ENCODE data around the gene CUX1.
"Not testable (repeated sequence)": the region's sequence is repeated elsewhere in the genome, so short reads cannot be mapped to it uniquely, and the experiment has no call there.

CUX1 gene

GRCh38 chr7:102005933-102006480 lies 188.6 kb downstream of the CUX1 start:
- no peaks in the 10 kb centered on the region for H3K27me3 ChIP-seq (ENCODE audit: insufficient read depth, low read length)
- no peak overlapping the region for H3K27ac ChIP-seq (ENCODE audit: low read depth, low read length)
- H3K79me2 ChIP-seq (ENCODE audit: control insufficient read depth, insufficient read depth, low read length, unreplicated experiment): no peaks in the 10 kb centered on the region
- no peaks in the 10 kb centered on the region for H3K4me1 ChIP-seq (ENCODE audit: control insufficient read depth, insufficient read depth, low read length, unreplicated experiment)
- no peak overlapping the region for H2AFZ ChIP-seq (ENCODE audit: low read length, unreplicated experiment)
- H3K36me3 ChIP-seq (ENCODE audit: insufficient read depth, low read length): no peaks in the 10 kb centered on the region
- H3K4me3 ChIP-seq (ENCODE audit: low read depth, low read length): no peak overlapping the region

- H3K79me2 ChIP-seq (ENCODE audit: control insufficient read depth, insufficient read depth, low read length, unreplicated experiment): no peaks in the 10 kb centered on the region
- H3K27ac ChIP-seq (ENCODE audit: low read depth, low read length): no peak overlapping the region
- no peaks in the 10 kb centered on the region for H3K36me3 ChIP-seq (ENCODE audit: insufficient read depth, low read length)
- no peak overlapping the region for H2AFZ ChIP-seq (ENCODE audit: low read length, unreplicated experiment)
- no peaks in the 10 kb centered on the region for H3K27me3 ChIP-seq (ENCODE audit: insufficient read depth, low read length)
- H3K4me3 ChIP-seq (ENCODE audit: low read depth, low read length): no peak overlapping the region
- H3K4me1 ChIP-seq (ENCODE audit: control insufficient read depth, insufficient read depth, low read length, unreplicated experiment): no peaks in the 10 kb centered on the region
Observed at GRCh38 chr7:102006695-102007094, 189.3 kb downstream of the CUX1 start.

- no peaks in the 10 kb centered on the region for H3K4me1 ChIP-seq (ENCODE audit: control insufficient read depth, insufficient read depth, low read length, unreplicated experiment)
- H3K27ac ChIP-seq (ENCODE audit: low read depth, low read length): no peak overlapping the region
- no peaks in the 10 kb centered on the region for H3K27me3 ChIP-seq (ENCODE audit: insufficient read depth, low read length)
- no peaks in the 10 kb centered on the region for H3K36me3 ChIP-seq (ENCODE audit: insufficient read depth, low read length)
- H3K4me3 ChIP-seq (ENCODE audit: low read depth, low read length): no peak overlapping the region
- no peak overlapping the region for H2AFZ ChIP-seq (ENCODE audit: low read length, unreplicated experiment)
- H3K79me2 ChIP-seq (ENCODE audit: control insufficient read depth, insufficient read depth, low read length, unreplicated experiment): no peaks in the 10 kb centered on the region
Observed at GRCh38 chr7:102008535-102009262, 191.3 kb downstream of the CUX1 start.

GRCh38 chr7:102009628-102010027 lies 192.2 kb downstream of the CUX1 start:
- Histone ChIP-seq H3K27ac (ENCODE audit: low read depth, low read length) (no peak overlapping the region), H3K36me3 (ENCODE audit: insufficient read depth, low read length) (no peaks in the 10 kb centered on the region), H3K27me3 (ENCODE audit: insufficient read depth, low read length) (no peaks in the 10 kb centered on the region), H2AFZ (ENCODE audit: low read length, unreplicated experiment) (no peak overlapping the region), H3K4me1 (ENCODE audit: control insufficient read depth, insufficient read depth, low read length, unreplicated experiment) (no peaks in the 10 kb centered on the region), H3K79me2 (ENCODE audit: control insufficient read depth, insufficient read depth, low read length, unreplicated experiment) (no peaks in the 10 kb centered on the region), H3K4me3 (ENCODE audit: low read depth, low read length) (no peak overlapping the region)

- not testable (repeated sequence) for H3K27ac ChIP-seq (ENCODE audit: low read depth, low read length); H2AFZ ChIP-seq (ENCODE audit: low read length, unreplicated experiment); H3K27me3 ChIP-seq (ENCODE audit: insufficient read depth, low read length); H3K4me1 ChIP-seq (ENCODE audit: control insufficient read depth, insufficient read depth, low read length, unreplicated experiment); H3K79me2 ChIP-seq (ENCODE audit: control insufficient read depth, insufficient read depth, low read length, unreplicated experiment); H3K4me3 ChIP-seq (ENCODE audit: low read depth, low read length); H3K36me3 ChIP-seq (ENCODE audit: insufficient read depth, low read length)
Observed at GRCh38 chr7:102012112-102012830, 194.8 kb downstream of the CUX1 start.

DNA sequence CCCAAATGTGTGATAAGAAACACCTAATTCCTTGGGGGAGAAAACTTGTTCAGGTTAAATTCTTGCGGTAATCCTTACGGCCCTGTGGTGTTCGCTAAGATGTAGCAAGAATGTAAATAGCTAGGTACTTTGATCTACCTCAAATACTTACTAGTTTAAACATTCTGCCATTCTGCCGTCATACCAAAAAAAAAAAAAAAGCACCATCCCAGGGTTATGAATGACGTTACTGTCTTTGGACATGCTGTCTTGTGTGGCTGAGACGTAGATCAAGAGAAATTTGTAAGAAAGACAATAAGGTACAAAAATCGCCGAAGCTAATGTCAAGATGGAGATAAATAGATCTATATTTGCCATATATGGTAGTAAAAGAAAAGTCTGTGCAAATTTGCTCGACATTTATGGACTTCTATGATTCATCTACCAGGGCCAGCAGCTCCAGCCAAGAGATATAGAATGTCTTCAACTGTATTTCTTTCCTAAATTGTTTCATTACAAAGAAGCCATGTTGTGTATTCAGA lies 195.6 kb downstream of the CUX1 start:
- Histone ChIP-seq H3K27ac (ENCODE audit: low read depth, low read length) (no peak overlapping the region), H3K27me3 (ENCODE audit: insufficient read depth, low read length) (no peaks in the 10 kb centered on the region), H3K79me2 (ENCODE audit: control insufficient read depth, insufficient read depth, low read length, unreplicated experiment) (no peaks in the 10 kb centered on the region), H3K36me3 (ENCODE audit: insufficient read depth, low read length) (no peaks in the 10 kb centered on the region), H3K4me3 (ENCODE audit: low read depth, low read length) (no peak overlapping the region), H3K4me1 (ENCODE audit: control insufficient read depth, insufficient read depth, low read length, unreplicated experiment) (no peaks in the 10 kb centered on the region), H2AFZ (ENCODE audit: low read length, unreplicated experiment) (no peak overlapping the region)

DNA sequence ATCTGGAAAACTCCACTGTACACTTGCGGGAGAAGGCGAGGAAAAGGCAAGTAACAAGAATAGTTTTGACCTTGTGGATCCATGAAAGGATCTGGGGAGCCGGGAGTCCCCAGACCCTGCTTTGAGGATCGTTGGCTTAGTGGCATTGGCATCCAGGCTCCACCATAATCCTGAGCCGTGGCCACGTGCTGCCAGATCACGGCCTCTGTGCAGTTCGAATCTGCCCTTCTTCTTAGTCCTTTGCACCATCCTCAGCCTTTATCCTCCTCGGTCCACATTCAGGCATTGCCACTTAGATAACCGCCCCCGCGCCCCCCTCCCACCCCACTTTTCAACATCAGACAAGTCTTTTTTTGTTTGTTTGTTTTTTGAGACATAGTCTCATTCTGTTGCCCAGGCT lies 201.4 kb downstream of the CUX1 start:
- H3K79me2 ChIP-seq (ENCODE audit: control insufficient read depth, insufficient read depth, low read length, unreplicated experiment): no peaks in the 10 kb centered on the region

GRCh38 chr7:102019461-102019860 lies 202.0 kb downstream of the CUX1 start:
- Histone ChIP-seq H3K27me3 (ENCODE audit: insufficient read depth, low read length) (no peaks in the 10 kb centered on the region), H3K4me1 (ENCODE audit: control insufficient read depth, insufficient read depth, low read length, unreplicated experiment) (no peaks in the 10 kb centered on the region), H3K79me2 (ENCODE audit: control insufficient read depth, insufficient read depth, low read length, unreplicated experiment) (no peaks in the 10 kb centered on the region), H3K4me3 (ENCODE audit: low read depth, low read length) (no peak overlapping the region), H2AFZ (ENCODE audit: low read length, unreplicated experiment) (no peak overlapping the region), H3K27ac (ENCODE audit: low read depth, low read length) (no peak overlapping the region), H3K36me3 (ENCODE audit: insufficient read depth, low read length) (no peaks in the 10 kb centered on the region)

More for the DNA sequence above, 201.4 kb downstream of the CUX1 start:
- no peaks in the 10 kb centered on the region for H3K27me3 ChIP-seq (ENCODE audit: insufficient read depth, low read length)
- H3K36me3 ChIP-seq (ENCODE audit: insufficient read depth, low read length): no peaks in the 10 kb centered on the region
- H3K4me1 ChIP-seq (ENCODE audit: control insufficient read depth, insufficient read depth, low read length, unreplicated experiment): no peaks in the 10 kb centered on the region
- no peak overlapping the region for H3K4me3 ChIP-seq (ENCODE audit: low read depth, low read length)
- H2AFZ ChIP-seq (ENCODE audit: low read length, unreplicated experiment): no peak overlapping the region
- H3K27ac ChIP-seq (ENCODE audit: low read depth, low read length): no peak overlapping the region

GRCh38 chr7:102021841-102022618 lies 204.6 kb downstream of the CUX1 start:
- Histone ChIP-seq H3K27ac (ENCODE audit: low read depth, low read length) (no peak overlapping the region), H3K27me3 (ENCODE audit: insufficient read depth, low read length) (no peaks in the 10 kb centered on the region), H3K4me3 (ENCODE audit: low read depth, low read length) (no peak overlapping the region), H2AFZ (ENCODE audit: low read length, unreplicated experiment) (no peak overlapping the region), H3K4me1 (ENCODE audit: control insufficient read depth, insufficient read depth, low read length, unreplicated experiment) (no peaks in the 10 kb centered on the region), H3K79me2 (ENCODE audit: control insufficient read depth, insufficient read depth, low read length, unreplicated experiment) (no peaks in the 10 kb centered on the region), H3K36me3 (ENCODE audit: insufficient read depth, low read length) (no peaks in the 10 kb centered on the region)

DNA sequence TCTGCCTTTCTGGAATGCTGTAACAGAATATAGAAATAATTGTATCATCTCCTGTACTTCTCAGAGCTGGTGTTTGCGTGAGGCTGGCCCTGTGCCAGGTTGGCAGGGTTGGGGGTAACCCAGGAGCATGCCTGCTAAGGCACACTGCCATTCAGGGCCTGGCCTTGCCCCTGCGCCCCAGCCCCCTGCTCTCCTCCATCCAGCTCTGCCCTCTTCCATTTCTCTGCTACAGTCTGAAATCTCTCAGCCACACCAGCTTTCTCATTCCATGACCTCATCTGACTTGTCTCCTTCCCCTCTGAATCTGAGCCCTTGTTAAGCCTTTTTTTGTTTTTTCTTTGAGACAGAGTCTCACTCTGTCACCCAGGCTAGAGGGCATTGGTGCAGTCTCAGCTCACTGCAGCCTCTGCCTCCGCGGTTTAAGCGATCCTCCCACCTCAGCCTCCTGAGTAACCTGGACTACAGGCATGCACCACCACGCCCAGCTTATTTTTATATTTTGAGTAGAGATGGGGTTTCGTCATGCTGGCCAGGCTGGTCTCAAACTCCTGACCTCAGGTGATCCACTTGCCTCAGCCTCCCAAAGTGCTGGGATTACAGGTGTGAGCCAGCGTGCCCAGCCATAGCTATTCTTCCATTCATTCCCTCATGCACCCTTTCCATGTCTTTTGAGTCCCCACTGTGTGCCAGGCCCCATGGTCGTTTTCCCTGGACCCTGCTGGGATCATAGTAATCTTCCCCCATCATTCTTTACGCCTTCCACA lies 206.8 kb downstream of the CUX1 start:
- Histone ChIP-seq H3K4me3 (ENCODE audit: low read depth, low read length) (no peak overlapping the region), H2AFZ (ENCODE audit: low read length, unreplicated experiment) (no peak overlapping the region), H3K79me2 (ENCODE audit: control insufficient read depth, insufficient read depth, low read length, unreplicated experiment) (no peaks in the 10 kb centered on the region), H3K36me3 (ENCODE audit: insufficient read depth, low read length) (no peaks in the 10 kb centered on the region), H3K4me1 (ENCODE audit: control insufficient read depth, insufficient read depth, low read length, unreplicated experiment) (no peaks in the 10 kb centered on the region), H3K27ac (ENCODE audit: low read depth, low read length) (no peak overlapping the region), H3K27me3 (ENCODE audit: insufficient read depth, low read length) (no peaks in the 10 kb centered on the region)
